ENCODE results near the gene ITLN2.

Gene ITLN2

DNA sequence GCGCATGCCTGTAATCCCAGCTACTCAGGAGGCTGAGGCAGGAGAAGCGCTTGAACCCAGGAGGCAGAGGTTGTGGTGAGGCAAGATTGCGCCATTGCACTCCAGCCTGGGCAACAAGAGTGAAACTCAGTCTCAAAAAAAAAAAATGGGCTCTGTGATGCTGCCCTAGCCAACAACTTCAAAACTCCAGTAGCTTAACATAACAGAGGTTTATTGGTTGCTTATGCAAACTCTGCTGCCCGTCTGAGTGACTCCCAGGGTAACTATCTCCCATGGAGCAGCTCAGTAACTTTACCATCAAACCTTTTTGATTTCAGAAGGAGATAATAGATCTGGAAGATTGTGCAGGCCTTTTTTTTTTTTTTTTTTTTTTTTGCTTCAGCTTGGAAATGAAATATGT, 18.9 kb upstream of the ITLN2 start:
- ChIA-PET CTCF (interaction anchor here (0.6 to 1.7 kb wide), 4 partner anchors 17 to 219 kb away, joined by 3 to 9 read pairs (median 4); no protein-coding TSS in a partner anchor), POLR2A (no interaction called here)
- Histone ChIP-seq H3K4me3 (ENCODE audit: low read depth, low read length) (no peak overlapping the region), H3K4me1 (ENCODE audit: control insufficient read depth, insufficient read depth, low read length) (peaks cover 4% of the 10 kb centered on the region; the same call in 1 of the 2 replicates), H3K27ac (ENCODE audit: extremely low read depth, low read depth, low read length) (no peak overlapping the region), H3K9me3 (ENCODE audit: control insufficient read depth, insufficient read depth, low read depth, low read length) (no peaks in the 10 kb centered on the region), H3K36me3 (ENCODE audit: control insufficient read depth in 2 of 2, insufficient read depth in 1 of 2, low read length in 2 of 2) (no peaks in the 10 kb centered on the region)
- TF ChIP-seq OSR2 (tag by site-specific recombination; IDR thresholded peaks at IDR 0.05) (peak; percentile 95), FEZF1 (tag by site-specific recombination; IDR thresholded peaks at IDR 0.05) (no peak)

GRCh38 chr1:160972939-160973338, 18.3 kb upstream of the ITLN2 start:
- ChIA-PET POLR2A (no interaction called here), CTCF (interaction anchor here (0.7 to 1.4 kb wide), 3 partner anchors 17 to 155 kb away, joined by 4 read pairs; no protein-coding TSS in a partner anchor)
- peaks cover under 1% of the 10 kb centered on the region; the same call in 1 of the 2 replicates for H3K4me1 ChIP-seq (ENCODE audit: control insufficient read depth, insufficient read depth, low read length)
- H3K9me3 ChIP-seq (ENCODE audit: control insufficient read depth, insufficient read depth, low read depth, low read length): no peaks in the 10 kb centered on the region
- H3K27ac ChIP-seq (ENCODE audit: extremely low read depth, low read depth, low read length): no peak overlapping the region
- TF ChIP-seq, protein P1, sequence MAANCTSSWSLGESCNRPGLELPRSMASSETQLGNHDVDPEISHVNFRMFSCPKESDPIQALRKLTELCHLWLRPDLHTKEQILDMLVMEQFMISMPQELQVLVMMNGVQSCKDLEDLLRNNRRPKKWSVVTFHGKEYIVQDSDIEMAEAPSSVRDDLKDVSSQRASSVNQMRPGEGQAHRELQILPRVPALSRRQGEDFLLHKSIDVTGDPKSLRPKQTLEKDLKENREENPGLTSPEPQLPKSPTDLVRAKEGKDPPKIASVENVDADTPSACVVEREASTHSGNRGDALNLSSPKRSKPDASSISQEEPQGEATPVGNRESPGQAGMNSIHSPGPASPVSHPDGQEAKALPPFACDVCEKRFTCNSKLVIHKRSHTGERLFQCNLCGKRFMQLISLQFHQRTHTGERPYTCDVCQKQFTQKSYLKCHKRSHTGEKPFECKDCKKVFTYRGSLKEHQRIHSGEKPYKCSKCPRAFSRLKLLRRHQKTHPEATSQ (tag by site-specific recombination; IDR thresholded peaks at IDR 0.05): no peak
- TF ChIP-seq SCRT2 (tag by site-specific recombination; IDR thresholded peaks at IDR 0.05): peak; percentile 23; the same call in 1 of the 2 replicates
- H3K4me3 ChIP-seq (ENCODE audit: low read depth, low read length): no peak overlapping the region
- H3K36me3 ChIP-seq (ENCODE audit: control insufficient read depth in 2 of 2, insufficient read depth in 1 of 2, low read length in 2 of 2): no peaks in the 10 kb centered on the region

- POLR2A ChIA-PET: no interaction called here
- H3K4me3 ChIP-seq (ENCODE audit: low read depth, low read length): no peak overlapping the region
- CTCF ChIA-PET: no interaction called here
- H3K36me3 ChIP-seq (ENCODE audit: control insufficient read depth in 2 of 2, insufficient read depth in 1 of 2, low read length in 2 of 2): no peaks in the 10 kb centered on the region
- no peaks in the 10 kb centered on the region for H3K9me3 ChIP-seq (ENCODE audit: control insufficient read depth, insufficient read depth, low read depth, low read length)
- H3K27ac ChIP-seq (ENCODE audit: extremely low read depth, low read depth, low read length): no peak overlapping the region
- no peaks in the 10 kb centered on the region for H3K4me1 ChIP-seq (ENCODE audit: control insufficient read depth, insufficient read depth, low read length)
- TF ChIP-seq, protein P2, sequence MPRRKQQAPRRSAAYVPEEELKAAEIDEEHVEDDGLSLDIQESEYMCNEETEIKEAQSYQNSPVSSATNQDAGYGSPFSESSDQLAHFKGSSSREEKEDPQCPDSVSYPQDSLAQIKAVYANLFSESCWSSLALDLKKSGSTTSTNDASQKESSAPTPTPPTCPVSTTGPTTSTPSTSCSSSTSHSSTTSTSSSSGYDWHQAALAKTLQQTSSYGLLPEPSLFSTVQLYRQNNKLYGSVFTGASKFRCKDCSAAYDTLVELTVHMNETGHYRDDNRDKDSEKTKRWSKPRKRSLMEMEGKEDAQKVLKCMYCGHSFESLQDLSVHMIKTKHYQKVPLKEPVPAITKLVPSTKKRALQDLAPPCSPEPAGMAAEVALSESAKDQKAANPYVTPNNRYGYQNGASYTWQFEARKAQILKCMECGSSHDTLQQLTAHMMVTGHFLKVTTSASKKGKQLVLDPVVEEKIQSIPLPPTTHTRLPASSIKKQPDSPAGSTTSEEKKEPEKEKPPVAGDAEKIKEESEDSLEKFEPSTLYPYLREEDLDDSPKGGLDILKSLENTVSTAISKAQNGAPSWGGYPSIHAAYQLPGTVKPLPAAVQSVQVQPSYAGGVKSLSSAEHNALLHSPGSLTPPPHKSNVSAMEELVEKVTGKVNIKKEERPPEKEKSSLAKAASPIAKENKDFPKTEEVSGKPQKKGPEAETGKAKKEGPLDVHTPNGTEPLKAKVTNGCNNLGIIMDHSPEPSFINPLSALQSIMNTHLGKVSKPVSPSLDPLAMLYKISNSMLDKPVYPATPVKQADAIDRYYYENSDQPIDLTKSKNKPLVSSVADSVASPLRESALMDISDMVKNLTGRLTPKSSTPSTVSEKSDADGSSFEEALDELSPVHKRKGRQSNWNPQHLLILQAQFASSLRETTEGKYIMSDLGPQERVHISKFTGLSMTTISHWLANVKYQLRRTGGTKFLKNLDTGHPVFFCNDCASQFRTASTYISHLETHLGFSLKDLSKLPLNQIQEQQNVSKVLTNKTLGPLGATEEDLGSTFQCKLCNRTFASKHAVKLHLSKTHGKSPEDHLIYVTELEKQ (tag by site-specific recombination; IDR thresholded peaks at IDR 0.05; ENCODE audit: borderline replicate concordance): no peak
- TF ChIP-seq ZNF449 (tag by site-specific recombination; IDR thresholded peaks at IDR 0.05): peak; percentile 79; the same call in 1 of the 2 replicates
- TF ChIP-seq GLIS1 (tag by site-specific recombination; IDR thresholded peaks at IDR 0.05): no peak
- TF ChIP-seq SCRT2 (tag by site-specific recombination; IDR thresholded peaks at IDR 0.05): no peak
- TF ChIP-seq ZNF404 (tag by site-specific recombination; IDR thresholded peaks at IDR 0.05): no peak
- no peak for TF ChIP-seq ZNF140 (tag by site-specific recombination; IDR thresholded peaks at IDR 0.05)
- TF ChIP-seq, protein P3, sequence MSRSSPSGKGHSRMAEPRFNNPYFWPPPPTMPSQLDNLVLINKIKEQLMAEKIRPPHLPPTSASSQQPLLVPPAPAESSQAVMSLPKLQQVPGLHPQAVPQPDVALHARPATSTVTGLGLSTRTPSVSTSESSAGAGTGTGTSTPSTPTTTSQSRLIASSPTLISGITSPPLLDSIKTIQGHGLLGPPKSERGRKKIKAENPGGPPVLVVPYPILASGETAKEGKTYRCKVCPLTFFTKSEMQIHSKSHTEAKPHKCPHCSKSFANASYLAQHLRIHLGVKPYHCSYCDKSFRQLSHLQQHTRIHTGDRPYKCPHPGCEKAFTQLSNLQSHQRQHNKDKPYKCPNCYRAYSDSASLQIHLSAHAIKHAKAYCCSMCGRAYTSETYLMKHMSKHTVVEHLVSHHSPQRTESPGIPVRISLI (tag by site-specific recombination; IDR thresholded peaks at IDR 0.05): no peak
- no peak for TF ChIP-seq ZNF664 (tag by site-specific recombination; IDR thresholded peaks at IDR 0.05)
- no peak for TF ChIP-seq ZNF621 (tag by site-specific recombination; IDR thresholded peaks at IDR 0.05)
- no peak for TF ChIP-seq ZNF658 (tag by site-specific recombination; IDR thresholded peaks at IDR 0.05)
- peak; percentile 95 for TF ChIP-seq ZNF266 (tag by site-specific recombination; IDR thresholded peaks at IDR 0.05; ENCODE audit: low read depth)
- 0 out of 2 replicates have a peak, but pooled peaks have one; percentile 25 for TF ChIP-seq ZBTB48 (tag by site-specific recombination; IDR thresholded peaks at IDR 0.05)
- no peak for TF ChIP-seq ZNF366 (tag by site-specific recombination; conservative IDR thresholded peaks at IDR 0.05)
- no peak for TF ChIP-seq ZNF350 (tag by site-specific recombination; IDR thresholded peaks at IDR 0.05)
- TF ChIP-seq ZNF148 (tag by site-specific recombination; IDR thresholded peaks at IDR 0.05; ENCODE audit: borderline replicate concordance): no peak
- no peak for TF ChIP-seq ZNF423 (tag by site-specific recombination; IDR thresholded peaks at IDR 0.05)
- TF ChIP-seq EGR2 (tag by site-specific recombination; IDR thresholded peaks at IDR 0.05; ENCODE audit: low read depth): no peak
- no peak for TF ChIP-seq ZNF48 (tag by site-specific recombination; IDR thresholded peaks at IDR 0.05)
- TF ChIP-seq ZNF292 (tag by site-specific recombination; IDR thresholded peaks at IDR 0.05; ENCODE audit: borderline replicate concordance, low read depth): no peak
Observed at GRCh38 chr1:160971618-160972056, 17.0 kb upstream of the ITLN2 start.
